HG02973 (cell line): ENCODE results near the gene MYH13.

ENCODE experiments used
- ATAC-seq: cut with Tn5 transposase; IDR thresholded peaks from one replicate; pipeline ENCODE4 v1.9.1; 2021; ENCODE audit warnings: moderate library complexity; ENCODE audit not compliant: unreplicated experiment

The MYH13 gene

DNA sequence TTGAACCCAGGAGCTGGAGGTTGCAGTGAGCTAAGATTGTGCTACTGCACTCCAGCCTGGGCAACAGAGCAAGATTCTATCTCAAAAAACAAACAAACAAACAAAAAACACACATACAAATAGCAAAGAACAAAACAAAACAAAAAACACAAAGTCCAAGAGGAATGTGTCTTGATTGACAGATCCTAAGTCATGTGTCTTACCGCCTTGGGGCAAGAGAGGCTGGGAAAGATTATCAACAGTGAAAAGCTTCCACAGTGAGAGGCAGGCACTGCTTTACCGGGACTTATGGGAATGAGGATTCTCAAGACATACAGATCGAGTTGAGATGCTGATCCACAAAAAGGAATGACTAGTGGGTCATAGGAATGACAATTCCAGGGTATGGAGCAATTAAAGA lies 111.7 kb downstream of the MYH13 start:
- ATAC-seq = no peak

DNA sequence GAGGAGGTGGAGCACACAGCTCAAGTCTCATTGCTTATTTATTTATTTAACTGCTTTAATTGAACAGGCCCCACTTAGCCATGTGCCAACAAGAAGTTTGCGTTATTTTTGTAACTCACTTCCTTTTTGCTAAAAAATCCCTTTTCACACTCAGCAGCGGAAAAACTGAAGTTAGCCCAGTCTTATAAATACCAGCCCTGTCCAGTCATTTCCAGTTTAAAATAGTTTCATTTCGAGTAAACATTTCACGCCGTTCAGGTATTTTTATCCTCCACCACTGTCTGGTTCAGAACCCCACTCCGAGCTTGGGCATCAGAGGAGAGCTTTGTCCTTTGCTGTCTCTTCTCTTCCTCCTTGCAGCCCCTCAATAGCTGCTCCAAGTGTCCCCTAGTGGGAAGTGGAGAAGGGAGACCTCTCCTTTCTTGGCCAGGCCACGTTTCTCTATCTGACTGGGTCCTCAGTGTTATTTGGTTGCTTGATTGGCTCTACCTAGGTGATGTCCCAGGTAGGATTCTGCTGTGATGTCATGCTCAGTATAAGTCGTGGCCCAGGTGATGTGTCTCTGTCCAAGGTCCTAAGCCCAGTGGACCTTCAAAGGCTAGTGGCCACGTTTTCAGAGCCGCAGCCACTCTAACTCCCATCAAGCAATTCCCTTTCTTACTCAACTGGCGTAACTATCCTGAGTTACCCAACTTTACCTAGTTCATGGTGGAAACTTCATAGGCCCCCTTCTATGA lies 121.4 kb downstream of the MYH13 start:
- peak; percentile 89 for ATAC-seq
